Measurements from ENCODE around the gene NEURL1.
A peak's percentile ranks its signal among the peaks of the same experiment; 100 is the strongest.

Gene NEURL1

GRCh38 chr10:103570844-103571655, 77.5 kb downstream of the NEURL1 start:
- DNase-seq: no peak

- DNase-seq: no peak
These were observed 78.1 kb downstream of the NEURL1 start for GRCh38 chr10:103571656-103571975.

GRCh38 chr10:103572347-103573204, 79.1 kb downstream of the NEURL1 start:
- DNase-seq: no peak

- no peak for DNase-seq
These were observed 79.6 kb downstream of the NEURL1 start for GRCh38 chr10:103573205-103573487.

GRCh38 chr10:103574097-103575061, 80.9 kb downstream of the NEURL1 start:
- no peak for DNase-seq

- no peak for DNase-seq
These were observed 82.0 kb downstream of the NEURL1 start for GRCh38 chr10:103575416-103576075.

- DNase-seq: no peak
These were observed 82.6 kb downstream of the NEURL1 start for GRCh38 chr10:103576076-103576471.

- no peak for DNase-seq
These were observed 83.4 kb downstream of the NEURL1 start for GRCh38 chr10:103576862-103577261.

- DNase-seq: no peak
These were observed 85.4 kb downstream of the NEURL1 start for GRCh38 chr10:103578782-103579382.

GRCh38 chr10:103580011-103580410, 86.5 kb downstream of the NEURL1 start:
- no peak for DNase-seq

GRCh38 chr10:103580430-103580829, 86.9 kb downstream of the NEURL1 start:
- DNase-seq: no peak

- DNase-seq: no peak
These were observed 88.0 kb downstream of the NEURL1 start for GRCh38 chr10:103581499-103581898.

- no peak for DNase-seq
These were observed 89.0 kb downstream of the NEURL1 start for GRCh38 chr10:103582331-103583123.

GRCh38 chr10:103583871-103584215, 90.3 kb downstream of the NEURL1 start:
- DNase-seq: no peak

GRCh38 chr10:103584216-103585010, 90.9 kb downstream of the NEURL1 start:
- DNase-seq: peak; percentile 63

- DNase-seq: no peak
These were observed 91.5 kb downstream of the NEURL1 start for GRCh38 chr10:103585011-103585405.

GRCh38 chr10:103587073-103587472, 93.6 kb downstream of the NEURL1 start:
- DNase-seq: no peak

GRCh38 chr10:103589074-103589630, 95.6 kb downstream of the NEURL1 start:
- no peak for DNase-seq

- no peak for DNase-seq
These were observed 96.6 kb downstream of the NEURL1 start for GRCh38 chr10:103590060-103590459.

GRCh38 chr10:103590744-103591291, 97.3 kb downstream of the NEURL1 start:
- DNase-seq: no peak
